ENCODE results near the gene PDHX.

PDHX gene

GRCh38 chr11:34972892-34973291 is 56.5 kb downstream of the PDHX start:
- peak in 1 of 2 donors; percentile 21 for DNase-seq (ENCODE audit: low read depth in 2 of 2)
- no peak overlapping the region for H3K4me3 ChIP-seq (replicated peaks in 1 of 2; ENCODE audit: low read depth in 2 of 2, low read length in 2 of 2)
- no peak for TF ChIP-seq CTCF (IDR thresholded peaks at IDR 0.05; ENCODE audit: low read depth, low read length)

GRCh38 chr11:34975482-34975881 is 59.1 kb downstream of the PDHX start:
- no peak overlapping the region for H3K4me3 ChIP-seq (replicated peaks in 1 of 2; ENCODE audit: low read depth in 2 of 2, low read length in 2 of 2)
- TF ChIP-seq CTCF (IDR thresholded peaks at IDR 0.05; ENCODE audit: low read depth, low read length): no peak
- DNase-seq (ENCODE audit: low read depth in 2 of 2): no peak

- no peak overlapping the region for H3K4me3 ChIP-seq (replicated peaks in 1 of 2; ENCODE audit: low read depth in 2 of 2, low read length in 2 of 2)
- DNase-seq (ENCODE audit: low read depth in 2 of 2): no peak
- no peak for TF ChIP-seq CTCF (IDR thresholded peaks at IDR 0.05; ENCODE audit: low read depth, low read length)
Measured at GRCh38 chr11:34976496-34977088, 60.2 kb downstream of the PDHX start.

- DNase-seq (ENCODE audit: low read depth in 2 of 2): peak; percentile 52 to 90
- TF ChIP-seq CTCF (IDR thresholded peaks at IDR 0.05; ENCODE audit: low read depth, low read length): no peak
- H3K4me3 ChIP-seq (replicated peaks in 1 of 2; ENCODE audit: low read depth in 2 of 2, low read length in 2 of 2): no peak overlapping the region
Measured at GRCh38 chr11:34977089-34977912, 60.9 kb downstream of the PDHX start.

- H3K4me3 ChIP-seq (replicated peaks in 1 of 2; ENCODE audit: low read depth in 2 of 2, low read length in 2 of 2): no peak overlapping the region
- DNase-seq (ENCODE audit: low read depth in 2 of 2): peak in 1 of 2 donors; percentile 30
- no peak for TF ChIP-seq CTCF (IDR thresholded peaks at IDR 0.05; ENCODE audit: low read depth, low read length)
Measured at GRCh38 chr11:34978236-34979191, 62.1 kb downstream of the PDHX start.

- no peak for TF ChIP-seq CTCF (IDR thresholded peaks at IDR 0.05; ENCODE audit: low read depth, low read length)
- no peak overlapping the region for H3K4me3 ChIP-seq (replicated peaks in 1 of 2; ENCODE audit: low read depth in 2 of 2, low read length in 2 of 2)
- DNase-seq (ENCODE audit: low read depth in 2 of 2): no peak
Measured at GRCh38 chr11:34984514-34984913, 68.1 kb downstream of the PDHX start.
